Measurements from ENCODE around the gene PSMD10. TPM values are rescaled to one million over a fixed set of nuclear protein-coding genes. Genes with fewer than 3 reads are reported as not detected.

The PSMD10 gene
- total and polyA plus RNA-seq, 2 of the 8 experiments (the other 6 are each of a cell fraction or from before 2014, with no cell fraction given) = 49.9 to 79.9 TPM

DNA sequence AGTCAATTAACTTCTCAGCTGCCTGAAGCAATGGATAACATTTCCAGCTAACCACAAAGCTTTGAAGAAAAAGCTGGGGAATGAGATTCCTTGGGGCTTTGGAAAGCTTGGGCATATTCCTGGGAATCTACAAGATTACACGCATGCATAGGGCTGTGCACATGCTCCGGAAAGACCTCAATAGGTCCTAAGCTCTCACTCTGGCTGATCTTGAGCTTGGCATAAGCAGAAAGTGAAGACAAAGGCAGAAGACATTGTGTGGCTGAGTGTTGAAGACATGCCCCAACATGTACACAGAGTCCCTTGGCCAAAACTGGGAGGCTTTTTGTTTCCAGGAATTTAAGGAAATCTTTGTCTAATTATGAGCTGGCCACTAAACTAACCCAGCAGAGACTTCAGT lies 31.4 kb upstream of the PSMD10 start (continued):
- TF ChIP-seq TAF7 (optimal IDR thresholded peaks at IDR 0.05; ENCODE audit: borderline replicate concordance, low read depth, low read length) (no peak), TEAD4 (IDR thresholded peaks at IDR 0.05; ENCODE audit: low read depth, low read length) (no peak), KDM1A (IDR thresholded peaks at IDR 0.05; ENCODE audit: borderline replicate concordance, low read length) (no peak), PHF8 (conservative IDR thresholded peaks at IDR 0.05; ENCODE audit: low read depth, low read length) (no peak), RBBP5 (IDR thresholded peaks at IDR 0.05; ENCODE audit: borderline replicate concordance, low read depth, low read length) (no peak)
